ENCODE measurements around the gene ARID5A. TPM values are rescaled to one million over a fixed set of nuclear protein-coding genes. Genes with fewer than 3 reads are reported as not detected.

ARID5A gene
- total RNA-seq, 2 experiments from 2014 or later = 47.2 to 50.5 TPM

DNA sequence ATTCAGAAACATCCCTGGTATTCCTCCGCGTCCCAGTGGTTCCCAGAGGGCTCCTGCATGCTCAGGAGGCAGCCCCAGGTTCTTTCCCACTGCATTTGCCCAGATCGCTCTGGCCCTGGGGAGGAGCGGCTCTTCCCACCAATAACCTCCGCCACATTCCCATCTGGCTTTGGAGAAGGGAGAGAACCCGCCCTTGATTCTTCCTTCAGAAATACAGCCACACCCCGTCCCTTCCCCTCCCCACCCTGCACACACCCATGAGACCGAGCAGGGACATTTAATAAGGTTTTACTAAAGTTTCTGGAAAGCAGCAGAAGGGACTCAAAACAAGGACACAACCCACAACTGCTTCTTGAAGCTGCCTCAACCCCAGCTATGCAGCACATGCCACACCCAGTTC is 21.9 kb downstream of the ARID5A start:
- Mint-ChIP-seq H3K27me3 (no peaks in the 10 kb centered on the region), H3K36me3 (ENCODE audit: low read depth) (no peaks in the 10 kb centered on the region), H3K27ac (no peak overlapping the region), H3K9me3 (peaks cover 2% of the 10 kb centered on the region), H3K4me3 (no peak overlapping the region), H3K4me1 (peaks cover 19% of the 10 kb centered on the region)
- ChIA-PET POLR2A (no interaction called here), CTCF (no interaction called here)
- no peak for DNase-seq

GRCh38 chr2:96564026-96564425 is 27.5 kb downstream of the ARID5A start:
- H3K36me3 Mint-ChIP-seq (ENCODE audit: low read depth) = no peaks in the 10 kb centered on the region
- DNase-seq = no peak
- no peaks in the 10 kb centered on the region for H3K27me3 Mint-ChIP-seq
- H3K4me3 Mint-ChIP-seq = no peak overlapping the region
- POLR2A ChIA-PET = no interaction called here
- CTCF ChIA-PET = interaction anchor here (1.3 kb wide), 1 partner anchor 10 kb away, joined by 3 read pairs; no protein-coding TSS in a partner anchor
- no peaks in the 10 kb centered on the region for H3K4me1 Mint-ChIP-seq
- no peaks in the 10 kb centered on the region for H3K9me3 Mint-ChIP-seq
- no peak overlapping the region for H3K27ac Mint-ChIP-seq

- Mint-ChIP-seq H3K27me3 (no peaks in the 10 kb centered on the region), H3K9me3 (no peaks in the 10 kb centered on the region), H3K4me3 (no peak overlapping the region), H3K4me1 (no peaks in the 10 kb centered on the region), H3K27ac (no peak overlapping the region), H3K36me3 (ENCODE audit: low read depth) (no peaks in the 10 kb centered on the region)
- POLR2A ChIA-PET = no interaction called here
- no peak for DNase-seq
- CTCF ChIA-PET = interaction anchor here (1.3 kb wide), 1 partner anchor 10 kb away, joined by 3 read pairs; no protein-coding TSS in a partner anchor
These were observed 28.0 kb downstream of the ARID5A start for GRCh38 chr2:96564563-96564962.

DNA sequence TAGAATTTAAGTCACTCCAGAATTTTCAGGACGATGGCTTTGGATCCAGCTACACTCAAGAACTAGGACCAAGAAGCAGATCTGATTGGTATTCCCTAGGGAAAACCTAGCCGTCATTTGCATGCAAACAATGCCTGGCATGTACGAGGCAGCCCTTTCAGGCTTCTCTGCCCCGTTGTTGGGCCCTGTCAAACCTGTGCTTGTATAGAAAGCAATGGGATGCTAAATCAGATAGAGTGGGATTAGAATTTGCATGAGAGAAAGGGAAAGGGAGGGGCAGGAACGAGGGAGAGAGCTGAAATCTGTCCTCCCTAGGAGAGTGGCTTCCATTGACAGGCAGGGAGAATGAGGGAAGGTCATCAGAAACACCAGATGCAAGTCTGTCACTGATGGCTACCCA is 28.6 kb downstream of the ARID5A start:
- DNase-seq = no peak
- POLR2A ChIA-PET = no interaction called here
- Mint-ChIP-seq H3K36me3 (ENCODE audit: low read depth) (no peaks in the 10 kb centered on the region), H3K4me3 (no peak overlapping the region), H3K4me1 (no peaks in the 10 kb centered on the region), H3K27ac (no peak overlapping the region), H3K27me3 (no peaks in the 10 kb centered on the region), H3K9me3 (no peaks in the 10 kb centered on the region)
- CTCF ChIA-PET = interaction anchor here (1.3 kb wide), 1 partner anchor 11 kb away, joined by 3 read pairs; no protein-coding TSS in a partner anchor

- no peaks in the 10 kb centered on the region for H3K27me3 Mint-ChIP-seq
- no peaks in the 10 kb centered on the region for H3K4me1 Mint-ChIP-seq
- ChIA-PET POLR2A (no interaction called here), CTCF (no interaction called here)
- DNase-seq = no peak
- no peak overlapping the region for H3K4me3 Mint-ChIP-seq
- H3K27ac Mint-ChIP-seq = no peak overlapping the region
- no peaks in the 10 kb centered on the region for H3K9me3 Mint-ChIP-seq
- H3K36me3 Mint-ChIP-seq (ENCODE audit: low read depth) = no peaks in the 10 kb centered on the region
These were observed 31.5 kb downstream of the ARID5A start for GRCh38 chr2:96568094-96568493.

DNA sequence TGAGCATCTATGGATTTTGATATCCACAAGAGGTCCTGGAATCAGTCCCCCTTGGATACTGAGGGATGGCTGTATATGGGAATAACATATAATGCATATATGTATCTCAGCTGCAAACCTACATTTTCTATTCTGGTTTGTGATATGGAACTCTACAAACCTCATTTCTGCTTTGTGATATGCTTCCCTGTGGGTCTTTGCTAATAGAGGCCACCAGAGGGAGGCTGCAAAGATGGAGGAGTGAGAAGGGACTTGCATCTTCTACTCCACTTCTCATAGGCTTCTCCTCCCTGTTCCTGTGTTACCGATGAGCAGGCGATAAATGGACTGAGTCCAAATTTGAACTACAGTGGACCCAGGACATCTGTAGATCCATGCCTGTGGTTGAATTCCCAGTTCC is 37.8 kb downstream of the ARID5A start:
- H3K27me3 Mint-ChIP-seq = no peaks in the 10 kb centered on the region

DNA sequence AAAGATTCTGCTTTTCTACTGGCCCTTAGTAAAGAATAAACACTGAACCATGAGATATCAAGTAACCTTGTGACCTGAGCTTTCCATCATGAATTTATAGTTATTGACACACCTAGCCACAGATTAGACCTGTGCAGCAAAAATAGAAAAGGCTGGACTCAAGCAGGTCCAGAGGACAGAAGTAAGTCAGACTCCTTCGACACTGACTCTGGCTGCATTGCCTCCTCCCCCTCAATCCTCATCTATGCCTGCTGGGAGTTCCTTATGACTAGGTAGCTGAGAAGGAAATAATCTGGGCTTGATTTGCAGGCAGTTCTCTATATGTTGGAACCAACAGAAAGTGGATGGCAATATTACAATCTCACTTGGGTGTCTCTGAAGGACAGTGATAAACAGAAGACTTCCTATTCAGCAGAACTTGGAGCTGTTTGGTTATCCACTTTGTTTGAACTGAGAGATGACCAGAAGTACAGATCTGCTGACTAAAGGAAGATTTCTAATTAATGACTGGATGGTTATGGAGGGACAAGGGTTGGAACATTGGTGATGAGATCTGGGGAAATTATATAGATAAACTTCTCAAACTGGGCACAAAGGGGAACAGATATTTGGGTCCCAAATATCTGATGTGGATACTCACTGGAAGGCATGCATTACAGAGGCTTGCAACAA is 39.4 kb downstream of the ARID5A start:
- no peaks in the 10 kb centered on the region for H3K27me3 Mint-ChIP-seq
- no peaks in the 10 kb centered on the region for H3K9me3 Mint-ChIP-seq
- H3K36me3 Mint-ChIP-seq (ENCODE audit: low read depth) = no peaks in the 10 kb centered on the region
- ChIA-PET POLR2A (no interaction called here), CTCF (no interaction called here)
- no peak overlapping the region for H3K4me3 Mint-ChIP-seq
- no peak for DNase-seq
- no peak overlapping the region for H3K27ac Mint-ChIP-seq
- H3K4me1 Mint-ChIP-seq = no peaks in the 10 kb centered on the region

More for the DNA sequence above, 37.8 kb downstream of the ARID5A start:
- no peaks in the 10 kb centered on the region for H3K4me1 Mint-ChIP-seq
- no peak overlapping the region for H3K4me3 Mint-ChIP-seq
- H3K27ac Mint-ChIP-seq = no peak overlapping the region
- H3K9me3 Mint-ChIP-seq = no peaks in the 10 kb centered on the region
- no peak for DNase-seq
- no peaks in the 10 kb centered on the region for H3K36me3 Mint-ChIP-seq (ENCODE audit: low read depth)
- ChIA-PET CTCF (interaction anchor here (0.7 kb wide), 1 partner anchor 12 kb away, joined by 4 read pairs; no protein-coding TSS in a partner anchor), POLR2A (no interaction called here)

DNA sequence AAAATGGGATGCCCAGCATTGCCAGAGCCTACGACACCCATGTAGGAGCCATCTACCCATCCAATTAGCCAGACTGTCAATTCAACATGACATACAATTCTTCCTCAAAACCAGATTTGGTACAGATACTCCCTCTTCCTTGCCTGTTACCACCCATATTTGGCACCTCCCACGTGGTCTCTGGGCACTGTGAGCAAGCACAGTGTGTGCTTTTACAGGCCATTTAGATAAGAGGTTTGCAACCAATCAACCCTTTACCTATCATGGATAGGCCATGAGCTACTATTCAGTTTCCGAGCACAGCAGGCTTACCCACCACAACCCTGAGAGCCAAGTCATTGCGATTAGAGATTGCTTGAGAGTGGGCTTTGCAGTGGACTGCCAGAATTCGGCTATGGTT is 40.9 kb downstream of the ARID5A start:
- Mint-ChIP-seq H3K27me3 (no peaks in the 10 kb centered on the region), H3K4me1 (no peaks in the 10 kb centered on the region), H3K9me3 (no peaks in the 10 kb centered on the region), H3K27ac (no peak overlapping the region), H3K36me3 (ENCODE audit: low read depth) (no peaks in the 10 kb centered on the region), H3K4me3 (no peak overlapping the region)
- no peak for DNase-seq
- ChIA-PET POLR2A (no interaction called here), CTCF (interaction anchor here (0.9 to 1.1 kb wide), 2 partner anchors 9 to 32 kb away, joined by 3 read pairs; no protein-coding TSS in a partner anchor)

DNA sequence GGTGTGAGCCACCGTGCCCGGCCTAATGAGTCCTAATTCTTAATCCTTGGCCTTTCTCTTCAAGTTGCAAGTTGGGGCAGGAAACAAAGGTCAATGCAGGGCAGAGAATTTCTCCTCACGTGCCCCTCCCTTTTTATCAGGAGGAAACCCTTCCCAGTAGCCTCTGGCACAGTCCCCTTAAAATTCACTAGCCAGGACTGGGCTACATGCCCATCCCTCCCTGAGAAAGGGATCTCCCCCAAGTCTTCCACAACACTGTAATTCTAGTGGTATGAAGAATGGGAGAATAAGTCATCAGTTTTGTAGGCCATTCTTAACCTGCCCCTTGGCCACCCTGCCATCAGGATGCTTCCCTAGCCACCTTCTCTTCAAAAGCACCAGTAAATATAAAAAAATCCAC is 42.2 kb downstream of the ARID5A start:
- Mint-ChIP-seq H3K4me3 (no peak overlapping the region), H3K36me3 (ENCODE audit: low read depth) (no peaks in the 10 kb centered on the region), H3K27ac (no peak overlapping the region), H3K27me3 (no peaks in the 10 kb centered on the region), H3K9me3 (no peaks in the 10 kb centered on the region), H3K4me1 (no peaks in the 10 kb centered on the region)
- DNase-seq = no peak
- CTCF ChIA-PET = interaction anchor here (1.1 kb wide), 1 partner anchor 171 kb away, joined by 3 read pairs; no protein-coding TSS in a partner anchor
- POLR2A ChIA-PET = no interaction called here

GRCh38 chr2:96579422-96579821 is 42.9 kb downstream of the ARID5A start:
- no peaks in the 10 kb centered on the region for H3K4me1 Mint-ChIP-seq
- H3K4me3 Mint-ChIP-seq = no peak overlapping the region
- POLR2A ChIA-PET = no interaction called here
- no peak for DNase-seq
- no peaks in the 10 kb centered on the region for H3K27me3 Mint-ChIP-seq
- H3K27ac Mint-ChIP-seq = no peak overlapping the region
- CTCF ChIA-PET = interaction anchor here (1.1 kb wide), 1 partner anchor 172 kb away, joined by 3 read pairs; no protein-coding TSS in a partner anchor
- no peaks in the 10 kb centered on the region for H3K36me3 Mint-ChIP-seq (ENCODE audit: low read depth)
- H3K9me3 Mint-ChIP-seq = no peaks in the 10 kb centered on the region

GRCh38 chr2:96580771-96581170 is 44.2 kb downstream of the ARID5A start:
- Mint-ChIP-seq H3K36me3 (ENCODE audit: low read depth) (peaks cover 7% of the 10 kb centered on the region), H3K4me1 (no peaks in the 10 kb centered on the region), H3K27me3 (no peaks in the 10 kb centered on the region), H3K27ac (no peak overlapping the region), H3K4me3 (no peak overlapping the region), H3K9me3 (no peaks in the 10 kb centered on the region)
- no peak for DNase-seq
- CTCF ChIA-PET = interaction anchor here (0.6 to 1.2 kb wide), 2 partner anchors 57 to 173 kb away, joined by 3 read pairs; no protein-coding TSS in a partner anchor
- POLR2A ChIA-PET = no interaction called here

DNA sequence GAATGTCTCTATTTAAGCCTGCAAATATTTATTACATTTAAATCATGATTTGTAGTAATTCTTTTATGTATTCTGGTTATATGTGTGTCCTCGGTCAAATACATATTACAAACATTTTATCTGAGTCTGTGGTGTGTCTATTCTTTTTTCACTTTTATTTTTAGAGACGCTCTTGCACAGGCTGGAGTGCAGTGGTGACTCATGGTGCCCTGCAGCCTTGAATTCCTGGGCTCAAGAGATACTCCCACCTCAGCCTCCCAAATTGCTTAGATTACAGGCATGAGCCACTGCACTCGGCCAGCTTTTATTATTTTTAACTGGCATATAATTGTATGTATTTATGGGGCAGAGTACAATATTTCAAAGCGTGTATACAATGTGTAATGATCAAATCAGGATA is 47.5 kb downstream of the ARID5A start:
- POLR2A ChIA-PET = no interaction called here
- CTCF ChIA-PET = no interaction called here
- DNase-seq = no peak
- Mint-ChIP-seq H3K4me1 (peaks cover 6% of the 10 kb centered on the region), H3K27me3 (no peaks in the 10 kb centered on the region), H3K36me3 (ENCODE audit: low read depth) (peaks cover 23% of the 10 kb centered on the region), H3K4me3 (no peak overlapping the region), H3K27ac (no peak overlapping the region), H3K9me3 (no peaks in the 10 kb centered on the region)

GRCh38 chr2:96587843-96588242 is 51.3 kb downstream of the ARID5A start:
- no peaks in the 10 kb centered on the region for H3K27me3 Mint-ChIP-seq
- no peaks in the 10 kb centered on the region for H3K9me3 Mint-ChIP-seq
- H3K36me3 Mint-ChIP-seq (ENCODE audit: low read depth) = peaks cover 48% of the 10 kb centered on the region
- ChIA-PET POLR2A (no interaction called here), CTCF (no interaction called here)
- no peak overlapping the region for H3K4me3 Mint-ChIP-seq
- H3K4me1 Mint-ChIP-seq = peaks cover 14% of the 10 kb centered on the region
- peak overlapping the region; percentile 57 for H3K27ac Mint-ChIP-seq
- DNase-seq = no peak

DNA sequence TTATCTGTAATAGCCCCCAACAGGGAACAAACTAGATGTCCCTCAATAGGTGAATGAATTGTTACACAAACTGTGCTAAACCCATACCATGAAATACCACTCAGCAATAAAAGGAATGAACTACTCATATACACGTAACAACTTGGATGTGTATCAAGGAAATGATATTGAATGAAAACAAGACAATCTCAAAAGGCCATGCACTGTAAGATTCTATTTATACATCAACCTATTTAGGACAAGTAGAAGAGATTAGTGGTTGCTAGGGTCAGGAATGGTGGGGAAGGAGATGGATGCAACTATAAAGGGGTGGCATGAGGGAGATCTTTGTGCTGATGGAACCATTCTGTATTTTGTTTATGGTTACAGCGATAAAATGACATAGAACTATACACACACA is 54.5 kb downstream of the ARID5A start:
- ChIA-PET POLR2A (no interaction called here), CTCF (interaction anchor here (1.0 kb wide), 1 partner anchor 11 kb away, joined by 3 read pairs; no protein-coding TSS in a partner anchor)
- H3K4me1 Mint-ChIP-seq = peaks cover 45% of the 10 kb centered on the region

More for the DNA sequence above, 54.5 kb downstream of the ARID5A start:
- Mint-ChIP-seq H3K9me3 (no peaks in the 10 kb centered on the region), H3K36me3 (ENCODE audit: low read depth) (peaks cover 69% of the 10 kb centered on the region), H3K4me3 (no peak overlapping the region), H3K27ac (no peak overlapping the region), H3K27me3 (no peaks in the 10 kb centered on the region)
- no peak for DNase-seq
